Activated T-cell treated with anti-CD3 and anti-CD28 coated beads, Interleukin-2, amount 50 U/mL, for 24 hours (primary cell): ENCODE data around the gene ZNF140.

Source experiments
- DNase-seq: peaks from one replicate; pipeline ENCODE4 v3.0.0-alpha.2; 2020
- H3K27ac Mint-ChIP-seq: 2 replicates; pipeline ENCODE4 v1.8.0; 2020; ENCODE audit warnings: mild to moderate bottlenecking, mixed read lengths
- H3K27me3 Mint-ChIP-seq: 2 replicates; pipeline ENCODE4 v1.8.0; 2020; ENCODE audit warnings: mixed read lengths
- H3K36me3 Mint-ChIP-seq: 2 replicates; pipeline ENCODE4 v1.8.0; 2020; ENCODE audit warnings: low read depth, mixed read lengths
- H3K4me1 Mint-ChIP-seq: 2 replicates; pipeline ENCODE4 v1.8.0; 2020; ENCODE audit warnings: low read depth, mixed read lengths
- H3K4me3 Mint-ChIP-seq: 2 replicates; pipeline ENCODE4 v1.8.0; 2020; ENCODE audit warnings: mild to moderate bottlenecking, moderate library complexity, mixed read lengths
- H3K9me3 Mint-ChIP-seq: 2 replicates; pipeline ENCODE4 v1.8.0; 2020; ENCODE audit warnings: mixed read lengths

Gene ZNF140

DNA sequence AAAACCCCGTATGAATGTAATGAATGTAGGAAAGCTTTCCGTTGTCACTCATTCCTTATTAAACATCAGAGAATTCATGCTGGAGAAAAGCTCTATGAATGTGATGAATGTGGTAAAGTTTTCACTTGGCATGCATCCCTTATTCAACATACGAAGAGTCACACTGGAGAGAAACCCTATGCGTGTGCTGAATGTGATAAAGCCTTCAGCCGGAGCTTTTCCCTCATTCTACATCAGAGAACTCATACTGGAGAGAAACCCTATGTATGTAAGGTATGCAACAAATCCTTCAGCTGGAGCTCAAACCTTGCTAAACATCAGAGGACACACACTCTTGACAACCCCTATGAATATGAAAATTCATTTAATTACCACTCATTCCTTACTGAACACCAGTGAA lies 25.5 kb downstream of the ZNF140 start:
- Mint-ChIP-seq H3K36me3 (peaks cover 98% of the 10 kb centered on the region), H3K27me3 (no peaks in the 10 kb centered on the region)
- DNase-seq, result no peak

GRCh38 chr12:133107121-133107520 lies 26.4 kb downstream of the ZNF140 start:
- no peak overlapping the region for H3K4me3 Mint-ChIP-seq
- H3K4me1 Mint-ChIP-seq, result peaks cover 2% of the 10 kb centered on the region
- H3K9me3 Mint-ChIP-seq, result peaks cover 66% of the 10 kb centered on the region
- H3K36me3 Mint-ChIP-seq, result peaks cover 93% of the 10 kb centered on the region
- no peaks in the 10 kb centered on the region for H3K27me3 Mint-ChIP-seq
- H3K27ac Mint-ChIP-seq, result no peak overlapping the region
- no peak for DNase-seq

More for the DNA sequence above, 25.5 kb downstream of the ZNF140 start:
- peaks cover 68% of the 10 kb centered on the region for H3K9me3 Mint-ChIP-seq
- H3K27ac Mint-ChIP-seq, result no peak overlapping the region
- H3K4me1 Mint-ChIP-seq, result peaks cover 2% of the 10 kb centered on the region
- no peak overlapping the region for H3K4me3 Mint-ChIP-seq

DNA sequence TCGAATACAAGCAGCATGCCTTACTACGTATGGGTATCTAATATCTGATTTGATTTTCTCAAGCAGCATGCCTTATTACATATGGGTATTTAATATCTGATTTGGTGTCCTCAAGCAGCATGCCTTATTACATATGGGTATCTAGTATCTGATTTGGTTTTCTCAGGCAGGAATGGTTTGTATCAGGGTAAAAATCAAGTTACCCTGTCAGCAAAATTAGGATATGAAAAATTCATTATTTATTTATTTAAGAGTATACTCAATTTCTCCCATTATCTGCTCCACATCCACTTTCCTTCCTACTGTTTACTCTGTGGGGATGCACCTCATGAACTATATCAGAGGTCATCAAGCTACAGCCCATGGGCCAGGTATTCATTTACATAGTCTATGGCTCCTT lies 27.4 kb downstream of the ZNF140 start:
- peaks cover 2% of the 10 kb centered on the region for H3K4me1 Mint-ChIP-seq
- H3K27me3 Mint-ChIP-seq, result no peaks in the 10 kb centered on the region
- peaks cover 66% of the 10 kb centered on the region for H3K9me3 Mint-ChIP-seq
- peaks cover 91% of the 10 kb centered on the region for H3K36me3 Mint-ChIP-seq
- H3K4me3 Mint-ChIP-seq, result no peak overlapping the region
- DNase-seq, result no peak
- no peak overlapping the region for H3K27ac Mint-ChIP-seq

DNA sequence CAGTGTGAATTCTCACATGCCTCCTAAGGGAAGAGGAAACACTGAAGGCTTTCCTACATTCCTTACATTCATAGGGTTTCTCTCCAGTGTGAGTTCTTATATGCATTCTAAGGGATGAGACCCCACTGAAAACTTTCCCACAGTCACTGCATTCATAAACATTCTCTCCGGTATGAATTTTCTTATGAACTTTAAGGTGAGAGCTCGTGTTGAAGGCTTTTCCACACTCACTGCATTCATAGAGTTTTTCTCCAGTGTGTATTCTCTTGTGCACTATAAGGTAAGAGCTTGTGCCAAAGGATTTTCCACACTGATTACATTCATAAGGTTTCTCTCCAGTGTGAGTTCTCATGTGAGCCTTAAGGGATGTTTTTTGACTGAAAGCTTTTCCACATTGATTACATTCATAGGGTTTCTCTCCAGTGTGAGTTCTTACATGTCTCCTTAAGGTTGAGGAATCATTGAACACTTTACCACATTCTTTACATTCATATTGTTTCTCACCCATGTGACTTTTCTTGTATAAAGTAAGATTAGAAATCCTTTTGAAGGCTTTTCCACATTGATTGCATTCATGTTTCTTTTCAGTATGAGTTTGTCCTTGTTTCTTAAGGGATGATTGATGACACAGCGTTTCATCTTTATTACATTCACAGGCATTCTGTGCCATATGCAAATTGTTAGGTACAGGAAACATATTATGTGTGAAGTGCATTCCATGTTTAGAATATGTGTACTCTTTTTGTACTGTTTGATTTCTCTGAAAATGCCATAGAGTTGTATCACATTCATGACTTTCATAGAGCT lies 39.9 kb downstream of the ZNF140 start:
- Mint-ChIP-seq H3K4me3 (no peak overlapping the region), H3K27me3 (no peaks in the 10 kb centered on the region), H3K36me3 (peaks cover 98% of the 10 kb centered on the region), H3K9me3 (peaks cover 69% of the 10 kb centered on the region), H3K27ac (no peak overlapping the region), H3K4me1 (no peaks in the 10 kb centered on the region)
- DNase-seq, result no peak

GRCh38 chr12:133124674-133125073 lies 44.0 kb downstream of the ZNF140 start:
- peaks cover 99% of the 10 kb centered on the region for H3K36me3 Mint-ChIP-seq
- H3K4me3 Mint-ChIP-seq, result no peak overlapping the region
- H3K4me1 Mint-ChIP-seq, result peaks cover 8% of the 10 kb centered on the region
- DNase-seq, result no peak
- no peak overlapping the region for H3K27ac Mint-ChIP-seq
- H3K9me3 Mint-ChIP-seq, result peaks cover 52% of the 10 kb centered on the region
- no peaks in the 10 kb centered on the region for H3K27me3 Mint-ChIP-seq

GRCh38 chr12:133129368-133130037 lies 48.8 kb downstream of the ZNF140 start:
- Mint-ChIP-seq H3K27ac (peak overlapping the region; percentile 96), H3K4me3 (peak overlapping the region; percentile 92), H3K4me1 (peaks cover 24% of the 10 kb centered on the region), H3K36me3 (peaks cover 96% of the 10 kb centered on the region), H3K9me3 (peaks cover 41% of the 10 kb centered on the region), H3K27me3 (no peaks in the 10 kb centered on the region)
- DNase-seq, result no peak

DNA sequence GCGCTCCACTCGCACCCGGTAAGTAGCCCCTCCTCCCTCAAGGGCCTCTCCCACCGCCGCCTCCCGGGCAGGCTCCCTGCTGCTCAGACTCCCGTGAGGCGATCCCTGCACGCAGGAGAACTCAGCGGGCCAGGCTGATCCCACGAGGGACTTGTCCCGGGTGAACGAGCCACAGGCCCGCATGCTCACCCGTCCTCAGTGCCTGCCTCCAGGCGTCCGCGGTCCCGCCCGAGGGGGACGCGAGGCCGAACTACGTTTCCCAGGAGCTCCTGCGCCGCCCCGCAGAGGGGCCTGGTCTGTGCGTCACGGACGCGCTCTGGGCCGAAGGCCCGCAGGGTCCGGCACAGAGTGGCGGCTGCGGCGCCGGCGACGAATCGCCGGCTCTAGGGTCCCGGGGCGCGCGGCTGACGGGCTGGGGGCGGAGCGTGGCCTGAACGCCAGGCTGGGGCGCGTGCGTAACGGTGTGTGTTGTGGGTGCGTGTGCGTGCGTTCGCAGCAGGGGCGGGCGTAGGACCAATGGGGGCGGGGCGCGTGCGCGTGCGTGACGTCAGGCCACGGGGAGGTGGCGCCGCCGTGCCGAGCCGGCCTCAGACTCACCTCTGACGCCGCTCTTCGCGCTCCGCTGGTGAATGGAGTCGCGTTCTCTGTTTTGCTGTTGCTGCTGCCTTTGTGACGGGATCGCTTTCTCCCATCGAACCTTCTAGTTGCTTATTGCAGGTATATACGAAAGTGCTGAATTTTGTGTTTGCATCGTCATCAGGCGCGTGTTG lies 49.5 kb downstream of the ZNF140 start, which contains the start of the genes ZNF10 and ZNF891:
Gene ZNF10 (plus strand): TSS at position 590 of the 770 bp plus-strand sequence. CDS start 13,866 bp downstream, outside the sequence.
Gene ZNF891 (minus strand): TSS at position 237 of the 770 bp plus-strand sequence. CDS start 8,356 bp downstream, outside the sequence.
- Mint-ChIP-seq H3K27ac (peak within 1 kb of the TSS; percentile 96), H3K4me3 (peak within 1 kb of the TSS; percentile 92), H3K9me3 (peaks cover 39% of the 10 kb centered on the region), H3K36me3 (peaks cover 96% of the 10 kb centered on the region), H3K4me1 (peaks cover 24% of the 10 kb centered on the region), H3K27me3 (no peaks in the 10 kb centered on the region)
- peak; percentile 99 for DNase-seq

- H3K4me3 Mint-ChIP-seq, result peak overlapping the region; percentile 92
- DNase-seq, result no peak
- H3K4me1 Mint-ChIP-seq, result peaks cover 24% of the 10 kb centered on the region
- H3K27ac Mint-ChIP-seq, result peak overlapping the region; percentile 96
- no peaks in the 10 kb centered on the region for H3K27me3 Mint-ChIP-seq
- peaks cover 96% of the 10 kb centered on the region for H3K36me3 Mint-ChIP-seq
- H3K9me3 Mint-ChIP-seq, result peaks cover 38% of the 10 kb centered on the region
These were observed 50.0 kb downstream of the ZNF140 start for GRCh38 chr12:133130808-133131128.

DNA sequence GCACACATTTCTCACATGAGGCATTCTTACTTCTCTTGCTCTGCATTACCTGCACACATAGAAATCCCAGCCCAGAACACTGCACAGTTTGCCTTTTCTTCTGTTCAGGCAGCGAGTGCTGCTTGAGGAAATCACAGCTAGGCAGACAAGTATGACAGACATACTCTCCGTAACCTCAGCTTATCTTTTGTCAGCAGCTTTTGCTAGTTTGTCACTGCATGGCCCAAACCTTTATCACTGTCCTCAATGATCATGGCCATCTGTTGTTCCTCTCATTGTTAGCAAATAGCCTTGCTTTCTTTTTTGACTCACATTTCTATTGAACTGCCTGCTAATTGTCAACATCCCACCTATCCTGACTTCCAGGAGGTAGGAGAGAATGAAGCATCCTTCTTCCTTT lies 55.0 kb downstream of the ZNF140 start:
- Mint-ChIP-seq H3K4me1 (peaks cover 10% of the 10 kb centered on the region), H3K4me3 (no peak overlapping the region), H3K27ac (no peak overlapping the region), H3K27me3 (no peaks in the 10 kb centered on the region), H3K36me3 (peaks cover 99% of the 10 kb centered on the region), H3K9me3 (peaks cover 64% of the 10 kb centered on the region)
- no peak for DNase-seq

GRCh38 chr12:133145981-133146380 lies 65.3 kb downstream of the ZNF140 start:
- no peak for DNase-seq
- Mint-ChIP-seq H3K36me3 (peaks cover 95% of the 10 kb centered on the region), H3K4me3 (no peak overlapping the region), H3K27me3 (no peaks in the 10 kb centered on the region), H3K9me3 (peaks cover 59% of the 10 kb centered on the region), H3K4me1 (no peaks in the 10 kb centered on the region), H3K27ac (no peak overlapping the region)

GRCh38 chr12:133156125-133156690 lies 75.5 kb downstream of the ZNF140 start:
- peaks cover 89% of the 10 kb centered on the region for H3K36me3 Mint-ChIP-seq
- peaks cover 80% of the 10 kb centered on the region for H3K9me3 Mint-ChIP-seq
- DNase-seq, result no peak
- H3K27ac Mint-ChIP-seq, result no peak overlapping the region
- no peaks in the 10 kb centered on the region for H3K4me1 Mint-ChIP-seq
- no peaks in the 10 kb centered on the region for H3K27me3 Mint-ChIP-seq
- H3K4me3 Mint-ChIP-seq, result no peak overlapping the region
